OCI-LY1 (cell line): ENCODE data around the gene RECK.

Source experiments
- EZH2 ChIP-seq: fragments of 200-600 bp; sonication (generic), shearing (Covaris generic); IDR thresholded peaks from 2 replicates; pipeline ENCODE4 v1.8.0; 2017; ENCODE audit warnings: borderline replicate concordance, mixed run types, mild to moderate bottlenecking, antibody characterized with exemption, low read length, moderate library complexity, mixed read lengths
- TF ChIP-seq, protein P1 (sequence below): fragments of 200-600 bp; sonication (generic), shearing (Covaris generic); IDR thresholded peaks from 2 replicates; pipeline ENCODE4 v1.5.1; 2017; ENCODE audit warnings: mild to moderate bottlenecking, antibody characterized with exemption, low read length, moderate library complexity, mixed read lengths

DNA sequence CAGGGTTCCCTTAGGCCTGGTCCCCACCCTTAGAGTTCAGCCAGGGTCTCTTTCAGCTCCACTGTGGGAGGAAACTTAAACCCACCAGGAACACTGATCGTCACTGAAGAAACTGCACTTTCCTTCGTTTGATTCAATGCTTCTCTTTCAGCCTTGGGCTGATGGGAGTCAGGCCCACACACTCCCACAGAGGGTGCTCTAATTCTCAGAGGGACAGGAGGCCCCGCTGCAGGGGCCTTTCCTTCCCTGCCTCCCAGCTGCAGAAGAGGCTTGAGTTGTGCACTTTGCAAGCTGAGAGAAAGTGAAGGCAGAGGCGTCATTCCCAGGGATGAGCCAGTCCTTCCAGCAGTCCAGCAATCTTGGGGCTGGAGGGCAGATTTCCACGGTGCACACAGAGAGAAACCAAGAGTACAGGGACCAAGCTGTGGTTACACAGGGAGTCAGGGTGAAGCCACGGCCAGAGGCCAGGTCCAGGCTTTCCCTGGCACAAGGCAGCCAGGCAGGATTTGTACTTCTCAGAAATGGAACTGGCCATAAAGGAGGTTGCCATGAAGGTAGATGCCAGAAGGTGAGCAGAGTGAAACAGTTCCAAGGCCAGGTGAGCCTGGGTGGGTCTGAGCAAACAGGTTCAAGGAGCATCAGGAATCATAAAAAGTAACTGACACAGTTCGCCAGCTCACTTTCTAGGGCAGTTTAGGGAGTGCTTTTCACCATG lies 89.5 kb downstream of the RECK start:
- TF ChIP-seq, protein P1, sequence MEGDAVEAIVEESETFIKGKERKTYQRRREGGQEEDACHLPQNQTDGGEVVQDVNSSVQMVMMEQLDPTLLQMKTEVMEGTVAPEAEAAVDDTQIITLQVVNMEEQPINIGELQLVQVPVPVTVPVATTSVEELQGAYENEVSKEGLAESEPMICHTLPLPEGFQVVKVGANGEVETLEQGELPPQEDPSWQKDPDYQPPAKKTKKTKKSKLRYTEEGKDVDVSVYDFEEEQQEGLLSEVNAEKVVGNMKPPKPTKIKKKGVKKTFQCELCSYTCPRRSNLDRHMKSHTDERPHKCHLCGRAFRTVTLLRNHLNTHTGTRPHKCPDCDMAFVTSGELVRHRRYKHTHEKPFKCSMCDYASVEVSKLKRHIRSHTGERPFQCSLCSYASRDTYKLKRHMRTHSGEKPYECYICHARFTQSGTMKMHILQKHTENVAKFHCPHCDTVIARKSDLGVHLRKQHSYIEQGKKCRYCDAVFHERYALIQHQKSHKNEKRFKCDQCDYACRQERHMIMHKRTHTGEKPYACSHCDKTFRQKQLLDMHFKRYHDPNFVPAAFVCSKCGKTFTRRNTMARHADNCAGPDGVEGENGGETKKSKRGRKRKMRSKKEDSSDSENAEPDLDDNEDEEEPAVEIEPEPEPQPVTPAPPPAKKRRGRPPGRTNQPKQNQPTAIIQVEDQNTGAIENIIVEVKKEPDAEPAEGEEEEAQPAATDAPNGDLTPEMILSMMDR, result no peak
- no peak for TF ChIP-seq EZH2
